HG03108 (cell line): Measurements from ENCODE around the gene ANO10.
"Not testable (repeated sequence)": the region's sequence is repeated elsewhere in the genome, so short reads cannot be mapped to it uniquely, and the experiment has no call there.

Experiments
- ATAC-seq: cut with Tn5 transposase; IDR thresholded peaks from one replicate; pipeline ENCODE4 v1.9.1; 2021; ENCODE audit warnings: moderate library complexity; ENCODE audit not compliant: unreplicated experiment

The ANO10 gene

GRCh38 chr3:43582866-43583265 lies 38.9 kb downstream of the ANO10 start:
- no peak for ATAC-seq

GRCh38 chr3:43581343-43581742 lies 40.5 kb downstream of the ANO10 start:
- ATAC-seq, result no peak

- ATAC-seq, result no peak
These were observed 41.6 kb downstream of the ANO10 start for GRCh38 chr3:43580181-43580580.

DNA sequence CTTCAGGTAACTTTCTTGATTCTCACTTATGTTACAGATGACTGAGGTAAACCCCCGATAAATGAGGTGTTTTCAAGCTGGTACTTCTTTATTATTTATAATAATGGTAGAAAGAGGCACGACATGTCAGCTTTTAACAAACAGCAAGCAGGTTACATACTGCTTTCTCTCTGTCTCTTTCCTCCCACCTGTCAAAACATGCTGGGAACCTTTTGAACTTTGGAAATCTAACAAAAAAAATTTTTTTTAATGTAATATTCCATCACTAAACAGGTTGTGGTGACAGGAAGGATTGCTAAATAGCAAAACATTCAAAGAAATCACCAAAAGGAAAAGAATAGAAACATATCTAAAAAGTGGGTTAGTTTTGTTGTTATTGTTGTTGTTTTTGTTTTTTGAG lies 48.2 kb downstream of the ANO10 start:
- no peak for ATAC-seq

- not testable (repeated sequence) for ATAC-seq
These were observed 56.0 kb downstream of the ANO10 start for GRCh38 chr3:43565661-43566341.

DNA sequence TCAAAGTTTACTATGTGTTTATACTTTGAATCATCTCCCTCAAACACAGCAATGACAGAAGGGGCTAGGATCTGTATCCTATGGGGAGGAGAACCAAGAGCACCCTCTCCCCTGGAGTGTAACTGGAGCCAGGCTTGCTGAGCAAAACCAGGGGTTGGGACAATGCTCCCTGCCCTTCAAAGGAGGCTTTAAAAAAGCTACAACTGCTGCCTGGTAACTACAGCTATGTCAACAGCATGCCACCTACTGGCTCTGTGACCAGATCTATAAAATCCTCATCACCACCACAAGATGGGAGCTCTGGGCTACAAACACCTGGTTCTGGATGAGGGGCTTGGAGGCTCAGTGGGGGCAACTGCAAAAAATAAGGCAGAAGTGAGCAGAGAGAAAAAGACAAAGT lies 61.9 kb downstream of the ANO10 start:
- ATAC-seq, result no peak

DNA sequence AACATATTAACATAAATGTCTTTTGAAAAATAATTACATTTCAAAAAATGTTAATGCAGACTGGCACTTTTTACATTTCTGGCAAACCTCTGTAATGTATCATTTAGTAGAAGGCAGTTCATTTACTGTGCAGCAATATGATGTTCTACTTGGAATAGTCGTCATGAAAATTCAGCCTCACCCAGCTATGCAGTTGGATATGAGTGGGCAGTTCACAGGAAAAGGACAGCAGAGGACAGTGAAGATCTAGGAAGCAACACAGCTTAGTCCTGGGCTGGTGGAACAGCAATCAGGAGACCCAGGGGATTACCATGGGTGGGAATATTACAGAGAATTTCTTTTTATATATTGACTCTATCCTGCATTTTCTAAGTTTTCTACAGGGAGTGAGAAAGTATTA lies 63.6 kb downstream of the ANO10 start:
- ATAC-seq, result no peak

GRCh38 chr3:43549626-43550290 lies 72.1 kb downstream of the ANO10 start:
- ATAC-seq, result no peak

- not testable (repeated sequence) for ATAC-seq
These were observed 77.5 kb downstream of the ANO10 start for GRCh38 chr3:43544277-43544676.

- no peak for ATAC-seq
These were observed 79.3 kb downstream of the ANO10 start for GRCh38 chr3:43542328-43543043.

DNA sequence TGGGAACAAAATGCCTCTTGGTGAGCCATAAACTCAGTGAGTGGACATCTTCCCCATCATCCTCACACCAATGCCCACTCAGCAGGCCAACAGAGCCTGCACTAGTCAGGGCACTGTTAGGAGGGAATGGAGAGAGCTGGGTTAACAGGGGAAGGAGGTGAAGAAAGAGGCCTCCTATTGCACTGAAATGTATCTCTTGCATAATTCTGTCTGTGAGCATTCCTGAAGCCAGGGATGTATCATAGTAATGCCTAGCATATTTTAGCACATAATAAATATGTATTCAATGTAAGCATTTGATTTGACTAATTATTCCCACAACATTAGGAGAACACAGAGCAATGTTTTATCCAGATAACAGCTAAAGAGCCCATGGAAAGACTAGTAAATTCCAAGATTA lies 81.2 kb downstream of the ANO10 start:
- no peak for ATAC-seq

- no peak for ATAC-seq
These were observed 82.5 kb downstream of the ANO10 start for GRCh38 chr3:43539321-43539720.

- ATAC-seq, result no peak
These were observed 84.6 kb downstream of the ANO10 start for GRCh38 chr3:43537225-43537624.

DNA sequence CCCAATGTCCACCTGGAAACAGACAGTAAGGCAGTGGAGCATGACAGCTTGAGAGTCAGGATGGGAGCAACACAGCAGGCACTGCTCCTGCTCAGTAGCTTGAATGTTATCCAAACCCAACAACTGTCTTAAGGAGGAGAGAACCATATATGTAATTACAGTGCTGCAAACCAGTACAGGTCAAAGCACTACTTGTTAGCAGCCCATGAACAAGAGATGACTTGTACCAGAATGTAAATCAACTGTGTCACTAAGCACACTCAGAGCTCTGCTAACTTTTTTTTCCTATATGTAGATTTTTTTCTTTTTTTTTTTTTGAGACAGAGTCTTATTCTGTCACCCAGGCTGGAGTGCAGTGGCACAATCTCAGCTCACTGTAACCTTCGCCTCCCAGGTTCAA lies 87.1 kb downstream of the ANO10 start:
- ATAC-seq, result no peak

- ATAC-seq, result no peak
These were observed 88.8 kb downstream of the ANO10 start for GRCh38 chr3:43533009-43533408.

DNA sequence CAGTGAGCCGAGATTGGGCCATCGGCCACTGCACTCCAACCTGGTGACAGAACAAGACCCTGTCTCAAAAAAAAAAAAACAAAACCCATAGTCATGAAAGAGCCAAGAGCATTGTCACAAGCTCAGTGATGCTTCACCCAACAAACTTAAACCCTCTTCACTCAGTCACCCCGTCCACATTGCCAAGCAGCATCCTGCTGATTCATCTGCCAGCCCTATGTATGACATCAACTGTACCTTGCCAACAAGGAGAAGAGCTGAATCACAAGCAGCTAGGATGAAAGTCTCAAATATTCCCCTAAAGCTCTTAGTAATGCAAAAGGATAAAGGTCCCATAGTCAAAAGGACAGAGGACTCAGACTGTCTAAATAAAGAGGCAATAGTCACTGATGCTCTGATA lies 90.0 kb downstream of the ANO10 start:
- no peak for ATAC-seq

- no peak for ATAC-seq
These were observed 93.2 kb downstream of the ANO10 start for GRCh38 chr3:43528498-43529099.

GRCh38 chr3:43526956-43527355 lies 94.9 kb downstream of the ANO10 start:
- ATAC-seq, result no peak

DNA sequence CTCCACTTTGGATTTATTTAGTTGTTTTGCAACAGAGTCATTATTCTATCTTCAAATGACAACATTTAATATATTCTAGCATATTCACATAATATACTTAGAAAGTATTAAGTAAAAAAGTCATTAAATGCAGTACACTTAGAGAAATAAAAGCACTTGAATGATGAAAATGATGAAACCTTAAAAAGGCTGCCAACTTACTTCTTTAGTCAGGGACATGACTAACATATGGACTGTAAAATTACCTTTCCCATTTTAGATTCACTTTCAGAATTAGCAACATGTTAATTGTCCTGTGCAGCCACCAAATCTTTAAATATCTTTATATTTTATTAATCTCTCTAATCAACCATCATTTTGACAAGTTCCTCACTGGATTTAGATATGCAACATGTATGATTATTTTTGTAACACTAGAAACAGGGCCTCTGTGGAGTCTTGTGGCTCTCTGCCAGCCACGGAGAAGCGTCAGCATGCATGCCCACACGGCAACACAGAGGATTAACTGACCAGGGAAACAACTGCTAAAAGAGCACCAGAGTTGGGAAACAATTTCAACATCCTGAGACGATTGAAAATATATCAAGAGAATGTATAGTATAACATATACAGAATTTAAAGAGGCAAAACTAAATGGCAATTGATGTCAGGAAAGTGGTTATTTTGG lies 95.7 kb downstream of the ANO10 start:
- no peak for ATAC-seq

- no peak for ATAC-seq
These were observed 96.4 kb downstream of the ANO10 start for GRCh38 chr3:43525386-43525785.

DNA sequence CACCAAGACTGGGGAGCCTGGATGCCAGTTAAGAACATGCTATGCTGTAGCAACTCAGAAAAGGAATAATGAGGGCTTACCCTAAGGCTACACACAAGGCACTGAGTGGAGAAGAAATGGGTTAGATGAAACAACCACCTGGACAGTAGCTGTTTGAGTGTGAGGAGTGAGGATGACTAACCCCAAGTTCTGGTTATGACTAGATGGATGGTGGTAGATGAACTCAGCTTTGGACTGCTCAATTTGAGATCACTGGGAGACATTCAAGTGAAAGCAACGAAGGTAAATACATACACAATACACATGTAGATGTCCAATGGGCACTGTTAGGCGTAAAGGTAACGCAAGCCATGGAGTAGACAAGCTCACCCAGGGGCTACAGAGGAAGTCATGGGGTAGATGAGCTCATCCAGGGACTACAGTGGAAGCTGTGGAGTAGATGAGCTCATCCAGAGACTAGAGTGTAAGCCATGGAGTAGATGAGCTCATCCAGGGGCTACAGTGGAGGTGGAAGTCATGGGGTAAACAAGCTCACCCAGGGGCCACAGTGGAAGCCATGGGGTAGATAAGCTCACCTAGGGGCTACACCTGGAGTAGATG lies 98.3 kb downstream of the ANO10 start:
- peak; percentile 77 for ATAC-seq
